Measurements from ENCODE around the gene ALDH1L1.
"Not testable (repeated sequence)": the region's sequence is repeated elsewhere in the genome, so short reads cannot be mapped to it uniquely, and the experiment has no call there.

Gene ALDH1L1

GRCh38 chr3:126103121-126104027, 77.0 kb downstream of the ALDH1L1 start:
- no peak for DNase-seq

- DNase-seq: no peak
Observed at GRCh38 chr3:126102530-126102951, 77.8 kb downstream of the ALDH1L1 start.

GRCh38 chr3:126102011-126102410, 78.4 kb downstream of the ALDH1L1 start:
- DNase-seq: no peak

GRCh38 chr3:126101521-126101982, 78.8 kb downstream of the ALDH1L1 start:
- DNase-seq: no peak

GRCh38 chr3:126100634-126101301, 79.6 kb downstream of the ALDH1L1 start:
- no peak for DNase-seq

- no peak for DNase-seq
Observed at GRCh38 chr3:126100269-126100633, 80.1 kb downstream of the ALDH1L1 start.

- no peak for DNase-seq
Observed at GRCh38 chr3:126098391-126098858, 82.0 kb downstream of the ALDH1L1 start.

GRCh38 chr3:126097801-126098200, 82.6 kb downstream of the ALDH1L1 start:
- DNase-seq: no peak

GRCh38 chr3:126096274-126096673, 84.1 kb downstream of the ALDH1L1 start:
- not testable (repeated sequence) for DNase-seq

GRCh38 chr3:126092128-126092527, 88.3 kb downstream of the ALDH1L1 start:
- DNase-seq: not testable (repeated sequence)

- DNase-seq: no peak
Observed at GRCh38 chr3:126087552-126088175, 92.7 kb downstream of the ALDH1L1 start.

GRCh38 chr3:126085841-126086240, 94.5 kb downstream of the ALDH1L1 start:
- DNase-seq: no peak

GRCh38 chr3:126085276-126085675, 95.1 kb downstream of the ALDH1L1 start:
- DNase-seq: no peak

- no peak for DNase-seq
Observed at GRCh38 chr3:126084768-126085180, 95.6 kb downstream of the ALDH1L1 start.

GRCh38 chr3:126083913-126084767, 96.2 kb downstream of the ALDH1L1 start, which contains the start of gene SLC41A3:
Gene SLC41A3 (minus strand): TSS chr3:126084124. CDS start chr3:126068219, 15,905 bp downstream.
- peak; percentile 85 for DNase-seq

GRCh38 chr3:126083511-126083912, 96.9 kb downstream of the ALDH1L1 start:
- DNase-seq: peak; percentile 63

GRCh38 chr3:126083138-126083445, 97.3 kb downstream of the ALDH1L1 start:
- no peak for DNase-seq

- DNase-seq: no peak
Observed at GRCh38 chr3:126082362-126083137, 97.8 kb downstream of the ALDH1L1 start.

- DNase-seq: no peak
Observed at GRCh38 chr3:126081618-126082361, 98.6 kb downstream of the ALDH1L1 start.

GRCh38 chr3:126080970-126081369, 99.4 kb downstream of the ALDH1L1 start:
- DNase-seq: no peak

- DNase-seq: no peak
Observed at GRCh38 chr3:126078866-126079265, 101.5 kb downstream of the ALDH1L1 start.
